CD14-positive monocyte (primary cell): ENCODE data around the gene VWF. TPM values are rescaled to one million over a fixed set of nuclear protein-coding genes. Genes with fewer than 3 reads are reported as not detected.
A peak's percentile ranks its signal among the peaks of the same experiment; 100 is the strongest.

Source experiments
- DNase-seq, 3 donors: peaks; one replicate each; pipeline ENCODE4 v3.0.0-alpha.2; 2011 to 2022
- H2AFZ ChIP-seq: 2 replicates; pipeline ENCODE4 v1.6.0; 2012; ENCODE audit warnings: mild to moderate bottlenecking, low read depth, low read length, inconsistent platforms; ENCODE audit not compliant: insufficient read depth, poor library complexity, severe bottlenecking
- H3K27ac ChIP-seq, 2 donors: 1 replicate in 1 of 2; 2 replicates in 1 of 2; pipeline ENCODE4 v1.5.1; 2012 to 2013; ENCODE audit warnings: low read length in 2 of 2, control low read depth in 1 of 2, inconsistent platforms in 1 of 2, low read depth in 1 of 2, mild to moderate bottlenecking in 1 of 2
- H3K27me3 ChIP-seq, 2 donors: one replicate each; pipeline versions ENCODE4 v1.6.0 to v1.6.1; 2011 to 2013; ENCODE audit warnings: low read length in 2 of 2; ENCODE audit not compliant: control insufficient read depth in 2 of 2, insufficient read depth in 2 of 2
- H3K36me3 ChIP-seq, 2 donors: replicated peaks in 1 of 2; 1 replicate in 1 of 2; 2 replicates in 1 of 2; pipeline versions ENCODE4 v1.5.1 to v1.6.1; 2012 to 2013; ENCODE audit warnings: low read length in 2 of 2, control low read depth in 1 of 2, inconsistent platforms in 1 of 2, mild to moderate bottlenecking in 1 of 2; ENCODE audit not compliant: insufficient read depth in 2 of 2, control insufficient read depth in 1 of 2
- H3K4me1 ChIP-seq, 2 donors: 1 replicate in 1 of 2; 2 replicates in 1 of 2; pipeline versions ENCODE4 v1.5.1 to v1.6.1; 2012 to 2013; ENCODE audit warnings: low read length in 2 of 2, control low read depth in 1 of 2, inconsistent platforms in 1 of 2, mild to moderate bottlenecking in 1 of 2, moderate library complexity in 1 of 2; ENCODE audit not compliant: insufficient read depth in 2 of 2, control insufficient read depth in 1 of 2
- H3K4me2 ChIP-seq: replicated peaks from 2 replicates; pipeline ENCODE3; 2012; ENCODE audit warnings: low read length, moderate library complexity, mild to moderate bottlenecking; ENCODE audit not compliant: poor library complexity, severe bottlenecking; ENCODE audit errors: extremely low read depth
- H3K4me3 ChIP-seq, 3 experiments: fragments of 200-600 bp in 1 of 3; sonication (generic) in 1 of 3; replicated peaks in 1 of 3; 1 replicate in 2 of 3; 2 replicates in 1 of 3; pipeline ENCODE4 v1.5.1; 2011 to 2013; ENCODE audit warnings: low read length in 3 of 3, mild to moderate bottlenecking in 3 of 3, control low read depth in 2 of 3, low read depth in 2 of 3, inconsistent platforms in 1 of 3, moderate library complexity in 1 of 3
- H3K79me2 ChIP-seq: 2 replicates; pipeline ENCODE4 v1.6.0; 2012; ENCODE audit warnings: mild to moderate bottlenecking, control low read depth, inconsistent platforms, low read length, moderate library complexity; ENCODE audit not compliant: insufficient read depth
- H3K9ac ChIP-seq: 2 replicates; pipeline ENCODE4 v1.6.0; 2017; ENCODE audit warnings: low read length, mild to moderate bottlenecking; ENCODE audit not compliant: insufficient read depth, poor library complexity, severe bottlenecking
- H3K9me3 ChIP-seq, 2 donors: replicated peaks in 1 of 2; 1 replicate in 1 of 2; 2 replicates in 1 of 2; pipeline versions ENCODE4 v1.5.1 to v1.6.1; 2012 to 2013; ENCODE audit warnings: low read length in 2 of 2, control low read depth in 1 of 2; ENCODE audit not compliant: control insufficient read depth in 1 of 2, insufficient read depth in 1 of 2
- H4K20me1 ChIP-seq: 2 replicates; pipeline ENCODE4 v1.6.0; 2012; ENCODE audit warnings: mild to moderate bottlenecking, low read length, control low read depth, moderate library complexity; ENCODE audit not compliant: insufficient read depth
- H3K27ac Mint-ChIP-seq, 7 donors: one replicate each; pipeline ENCODE4 v1.8.0; 2020; ENCODE audit warnings: mild to moderate bottlenecking in 7 of 7, mixed read lengths in 7 of 7, moderate library complexity in 6 of 7, inconsistent platforms in 2 of 7
- H3K27me3 Mint-ChIP-seq, 3 donors: one replicate each; pipeline ENCODE4 v1.8.0; 2021 to 2022; ENCODE audit warnings: low read depth in 3 of 3, mild to moderate bottlenecking in 3 of 3, mixed read lengths in 3 of 3, moderate library complexity in 3 of 3, inconsistent platforms in 1 of 3
- H3K36me3 Mint-ChIP-seq, 2 donors: one replicate each; pipeline ENCODE4 v1.8.0; 2020; ENCODE audit warnings: mixed read lengths in 2 of 2, inconsistent platforms in 1 of 2, mild to moderate bottlenecking in 1 of 2
- H3K4me1 Mint-ChIP-seq: one replicate; pipeline ENCODE4 v1.8.0; 2020; ENCODE audit warnings: mild to moderate bottlenecking, mixed read lengths
- H3K4me3 Mint-ChIP-seq, 2 donors: one replicate each; pipeline ENCODE4 v1.8.0; 2020; ENCODE audit warnings: mild to moderate bottlenecking in 2 of 2, mixed read lengths in 2 of 2, moderate library complexity in 1 of 2
- H3K9me3 Mint-ChIP-seq, 7 donors: one replicate each; pipeline ENCODE4 v1.8.0; 2020 to 2022; ENCODE audit warnings: mixed read lengths in 7 of 7, mild to moderate bottlenecking in 6 of 7, moderate library complexity in 6 of 7, inconsistent platforms in 2 of 7
- WGBS: methylation state at CpG from one replicate; pipeline ENCODE4 v1.1.5; 2013; ENCODE audit warnings: missing lambda C conversion rate; ENCODE audit not compliant: insufficient coverage; 5-methylcytosine and 5-hydroxymethylcytosine counted together
- intact Hi-C, 2 donors: fragments of 100-400 bp; cut with micrococcal nuclease; formaldehyde crosslinking; loops; one replicate each; pipeline versions ENCODE4 v1.15.0 to v1.15.1; 2023
- polyA plus RNA-seq, 3 donors: library from polyadenylated mRNA; depleted of rRNA in 1 of 3; unstranded in 2 of 3; stranded (reverse) in 1 of 3; fragments of 300-500 nt in 2 of 3; fragments of >200 nt in 1 of 3; fragmentation: Illumina TruSeq in 2 of 3; gene quantifications; 1 replicate in 2 of 3; 2 replicates in 1 of 3; pipeline ENCODE4 v1.2.3, GENCODE V29; 2012 to 2021
- TF ChIP-seq, protein P1 (sequence below): fragments of 200-600 bp; IDR thresholded peaks from one replicate; pipeline ENCODE4 v1.8.0; 2022; ENCODE audit warnings: antibody characterized with exemption, mild to moderate bottlenecking

The VWF gene
- polyA plus RNA-seq, 3 donors = 0.17 to 0.49 (median 0.48) TPM

DNA sequence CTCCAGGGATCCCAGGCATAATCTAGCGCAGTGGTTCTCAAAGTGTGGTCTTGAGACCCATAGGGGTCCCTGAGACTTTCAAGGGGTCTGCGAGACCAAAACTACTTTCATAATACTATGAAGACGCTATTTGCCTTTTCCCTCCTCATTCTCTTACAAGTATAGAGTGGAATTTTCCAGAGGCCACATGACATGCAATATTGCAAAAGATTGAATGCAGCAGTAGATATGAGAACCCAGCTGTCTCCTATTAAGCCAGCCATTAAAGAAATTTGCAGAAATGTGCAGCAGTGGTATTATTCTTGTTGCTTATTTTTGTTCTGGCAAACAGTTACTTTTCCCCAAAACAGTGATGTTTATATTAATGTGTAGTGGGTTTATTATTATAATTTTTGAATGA lies 62.8 kb downstream of the VWF start:
- Histone ChIP-seq H3K9me3 (no peaks in the 10 kb centered on the region), H3K36me3 (no peaks in the 10 kb centered on the region), H3K9ac (no peak overlapping the region), H4K20me1 (no peaks in the 10 kb centered on the region), H3K4me2 (no peak overlapping the region), H3K27ac (no peak overlapping the region), H2AFZ (no peak overlapping the region), H3K79me2 (no peaks in the 10 kb centered on the region), H3K27me3 (peaks cover 2 to 8% of the 10 kb centered on the region in 2 donors), H3K4me3 (no peak overlapping the region), H3K4me1 (peaks cover 0 to 5% of the 10 kb centered on the region in 2 donors)
- Mint-ChIP-seq H3K4me1 (peaks cover 21% of the 10 kb centered on the region), H3K9me3 (peaks cover 0 to 2% (median 0%) of the 10 kb centered on the region in 7 donors), H3K27me3 (peaks cover 14 to 22% (median 14%) of the 10 kb centered on the region in 3 donors), H3K36me3 (peaks cover 0 to 2% of the 10 kb centered on the region in 2 donors), H3K27ac (no peak overlapping the region), H3K4me3 (no peak overlapping the region)
- TF ChIP-seq, protein P1, sequence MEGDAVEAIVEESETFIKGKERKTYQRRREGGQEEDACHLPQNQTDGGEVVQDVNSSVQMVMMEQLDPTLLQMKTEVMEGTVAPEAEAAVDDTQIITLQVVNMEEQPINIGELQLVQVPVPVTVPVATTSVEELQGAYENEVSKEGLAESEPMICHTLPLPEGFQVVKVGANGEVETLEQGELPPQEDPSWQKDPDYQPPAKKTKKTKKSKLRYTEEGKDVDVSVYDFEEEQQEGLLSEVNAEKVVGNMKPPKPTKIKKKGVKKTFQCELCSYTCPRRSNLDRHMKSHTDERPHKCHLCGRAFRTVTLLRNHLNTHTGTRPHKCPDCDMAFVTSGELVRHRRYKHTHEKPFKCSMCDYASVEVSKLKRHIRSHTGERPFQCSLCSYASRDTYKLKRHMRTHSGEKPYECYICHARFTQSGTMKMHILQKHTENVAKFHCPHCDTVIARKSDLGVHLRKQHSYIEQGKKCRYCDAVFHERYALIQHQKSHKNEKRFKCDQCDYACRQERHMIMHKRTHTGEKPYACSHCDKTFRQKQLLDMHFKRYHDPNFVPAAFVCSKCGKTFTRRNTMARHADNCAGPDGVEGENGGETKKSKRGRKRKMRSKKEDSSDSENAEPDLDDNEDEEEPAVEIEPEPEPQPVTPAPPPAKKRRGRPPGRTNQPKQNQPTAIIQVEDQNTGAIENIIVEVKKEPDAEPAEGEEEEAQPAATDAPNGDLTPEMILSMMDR = no peak
- 100% methylated on average over 1 of the region's 3 CpGs for WGBS
- no peak for DNase-seq
- intact Hi-C loops = loop anchor here (2.0 kb wide), 2 partner anchors 219 to 223 kb away; no protein-coding TSS in a partner anchor

DNA sequence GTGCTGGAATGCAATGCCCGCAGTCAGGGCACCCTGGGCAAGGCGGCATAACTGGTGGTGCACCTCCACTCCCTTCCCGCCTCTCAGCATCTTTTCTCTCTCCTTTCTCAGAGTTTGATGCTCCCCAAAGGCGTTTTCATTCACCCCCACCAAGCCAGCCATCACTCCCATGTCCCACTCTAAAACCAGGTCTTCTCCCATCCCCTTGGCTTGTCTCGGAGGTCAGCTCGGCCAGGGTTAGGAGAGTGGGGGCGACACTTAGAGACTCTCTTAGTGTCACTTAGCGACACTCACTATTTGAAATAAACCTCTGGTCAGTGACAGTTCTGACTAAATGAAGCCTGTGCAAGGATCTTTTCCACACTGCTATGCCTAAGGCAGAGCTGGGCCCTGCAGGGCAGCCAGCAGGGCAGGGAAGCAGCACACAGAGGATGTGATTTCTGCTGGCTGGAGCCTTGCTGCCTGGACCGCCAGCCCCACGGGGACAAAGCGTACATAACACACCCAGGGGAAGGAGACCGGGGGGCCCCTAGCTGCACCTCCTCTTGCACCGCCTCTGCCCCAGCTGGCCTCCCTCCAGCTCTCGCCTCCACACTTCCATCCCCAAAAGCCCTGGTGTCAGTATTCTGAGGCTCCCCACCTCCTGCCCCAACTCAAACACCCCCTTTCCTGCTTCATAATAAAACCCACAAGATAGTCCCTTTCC lies 64.5 kb downstream of the VWF start:
- no peak overlapping the region for H2AFZ ChIP-seq
- H3K4me1 ChIP-seq = peaks cover 0 to 8% of the 10 kb centered on the region in 2 donors
- Mint-ChIP-seq H3K27me3 (peaks cover 21 to 32% (median 22%) of the 10 kb centered on the region in 3 donors), H3K27ac (peak overlapping the region in 1 of 7 donors; percentile 43), H3K36me3 (no peaks in the 10 kb centered on the region), H3K4me1 (peaks cover 16% of the 10 kb centered on the region), H3K9me3 (peaks cover 0 to 2% (median 0%) of the 10 kb centered on the region in 7 donors), H3K4me3 (no peak overlapping the region)
- 53% methylated on average over 9 of the region's 14 CpGs for WGBS
- H3K27me3 ChIP-seq = peaks cover 2 to 18% of the 10 kb centered on the region in 2 donors
- TF ChIP-seq, protein P1 = no peak
- DNase-seq = no peak
- H3K79me2 ChIP-seq = no peaks in the 10 kb centered on the region
- intact Hi-C loops = no loop called here
- H3K27ac ChIP-seq = no peak overlapping the region
- no peak overlapping the region for H3K4me3 ChIP-seq
- no peak overlapping the region for H3K9ac ChIP-seq
- no peaks in the 10 kb centered on the region for H3K36me3 ChIP-seq
- H4K20me1 ChIP-seq = no peaks in the 10 kb centered on the region
- H3K4me2 ChIP-seq = no peak overlapping the region
- no peaks in the 10 kb centered on the region for H3K9me3 ChIP-seq
